Esophagus (tissue), 2 donors: ENCODE results near the gene KCNJ14. TPM values are rescaled to one million over a fixed set of nuclear protein-coding genes. Genes with fewer than 3 reads are reported as not detected.

Experiments
- H3K27ac ChIP-seq, 2 donors: one replicate each; pipeline ENCODE4 v1.5.1; 2013; ENCODE audit warnings: low read depth in 2 of 2, mild to moderate bottlenecking in 2 of 2, inconsistent platforms in 1 of 2, low read length in 1 of 2, moderate library complexity in 1 of 2
- H3K27me3 ChIP-seq, 2 donors: one replicate each; pipeline ENCODE4 v1.6.1; 2013; ENCODE audit warnings: low read length in 2 of 2, control low read depth in 1 of 2, mild to moderate bottlenecking in 1 of 2; ENCODE audit not compliant: insufficient read depth in 2 of 2, control insufficient read depth in 1 of 2
- H3K36me3 ChIP-seq, 2 donors: one replicate each; pipeline ENCODE4 v1.6.1; 2013; ENCODE audit warnings: low read length in 1 of 2; ENCODE audit not compliant: control insufficient read depth in 2 of 2, insufficient read depth in 2 of 2
- H3K4me1 ChIP-seq, 2 donors: one replicate each; pipeline ENCODE4 v1.6.1; 2013; ENCODE audit warnings: low read length in 1 of 2; ENCODE audit not compliant: control insufficient read depth in 2 of 2, insufficient read depth in 2 of 2
- H3K4me3 ChIP-seq, 2 donors: one replicate each; pipeline ENCODE4 v1.5.1; 2013; ENCODE audit warnings: low read length in 2 of 2, mild to moderate bottlenecking in 2 of 2, low read depth in 1 of 2, moderate library complexity in 1 of 2
- H3K9me3 ChIP-seq, 2 donors: one replicate each; pipeline ENCODE4 v1.6.1; 2013; ENCODE audit warnings: mild to moderate bottlenecking in 2 of 2, low read depth in 1 of 2, low read length in 1 of 2, moderate library complexity in 1 of 2; ENCODE audit not compliant: control insufficient read depth in 2 of 2, insufficient read depth in 1 of 2
- WGBS, 2 donors: extraction: QIAGEN DNeasy Blood & Tissue Kit; methylation state at CpG; one replicate each; pipeline ENCODE4 v1.1.7; 2013; 5-methylcytosine and 5-hydroxymethylcytosine counted together
- polyA plus RNA-seq, 2 donors: library from polyadenylated mRNA; stranded (reverse); fragments of 200-250 nt; gene quantifications; one replicate each; pipeline ENCODE4 v1.2.3, GENCODE V29; 2013
- donor health status: healthy with polysubstance abuse.
- donor health status: Bipolar disorder and iron deficiency.

The KCNJ14 gene
- polyA plus RNA-seq, 2 donors, result 0.54 to 1.0 TPM

DNA sequence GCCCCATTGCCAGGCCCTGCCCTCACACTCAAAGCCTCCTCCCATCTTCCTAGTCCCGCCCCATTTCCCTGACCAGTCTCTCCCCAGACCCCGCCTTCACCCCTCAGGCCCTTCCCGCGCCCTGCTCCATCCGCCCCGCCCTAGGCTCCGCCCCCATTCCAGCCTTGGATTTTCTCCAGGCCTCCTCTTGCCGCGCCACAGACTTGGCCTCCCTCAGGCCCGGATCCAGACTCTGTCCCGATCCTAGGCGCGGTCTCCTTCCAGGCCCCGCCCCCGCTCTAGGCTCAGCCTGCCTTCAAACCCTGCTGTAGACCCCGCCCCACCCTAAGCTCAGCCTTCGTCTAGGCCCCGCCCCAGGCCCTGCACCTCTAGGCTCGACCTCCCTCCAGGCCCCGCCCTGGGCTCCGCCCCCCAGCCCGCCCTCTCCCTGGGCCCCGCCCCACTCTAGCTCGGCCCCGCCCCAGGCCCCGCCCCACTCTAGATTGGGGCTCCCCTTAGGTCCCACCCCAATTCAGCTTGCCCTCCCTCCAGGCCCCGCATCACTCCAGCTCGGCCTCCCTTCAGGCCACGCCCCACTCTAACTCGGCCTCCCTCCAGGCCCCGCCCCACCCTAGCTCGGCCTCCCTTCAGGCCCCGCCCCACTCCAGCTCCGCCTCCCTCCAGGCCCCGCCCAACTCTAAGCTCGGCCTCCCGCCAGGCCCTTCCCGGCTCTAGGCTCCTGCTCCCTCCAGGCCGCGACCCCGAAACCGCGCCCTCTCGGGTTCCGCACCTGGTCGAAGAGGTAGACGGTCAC is 37.7 kb downstream of the KCNJ14 start:
- Histone ChIP-seq H3K36me3 (no peaks in the 10 kb centered on the region), H3K9me3 (no peaks in the 10 kb centered on the region), H3K27me3 (no peaks in the 10 kb centered on the region), H3K4me3 (peak overlapping the region; percentile 70 to 74), H3K27ac (peak overlapping the region; percentile 80 to 88), H3K4me1 (peaks cover 0 to 16% of the 10 kb centered on the region in 2 donors)
- WGBS, 2 donors, result 2 to 3% methylated on average over 47 of the region's 47 CpGs

DNA sequence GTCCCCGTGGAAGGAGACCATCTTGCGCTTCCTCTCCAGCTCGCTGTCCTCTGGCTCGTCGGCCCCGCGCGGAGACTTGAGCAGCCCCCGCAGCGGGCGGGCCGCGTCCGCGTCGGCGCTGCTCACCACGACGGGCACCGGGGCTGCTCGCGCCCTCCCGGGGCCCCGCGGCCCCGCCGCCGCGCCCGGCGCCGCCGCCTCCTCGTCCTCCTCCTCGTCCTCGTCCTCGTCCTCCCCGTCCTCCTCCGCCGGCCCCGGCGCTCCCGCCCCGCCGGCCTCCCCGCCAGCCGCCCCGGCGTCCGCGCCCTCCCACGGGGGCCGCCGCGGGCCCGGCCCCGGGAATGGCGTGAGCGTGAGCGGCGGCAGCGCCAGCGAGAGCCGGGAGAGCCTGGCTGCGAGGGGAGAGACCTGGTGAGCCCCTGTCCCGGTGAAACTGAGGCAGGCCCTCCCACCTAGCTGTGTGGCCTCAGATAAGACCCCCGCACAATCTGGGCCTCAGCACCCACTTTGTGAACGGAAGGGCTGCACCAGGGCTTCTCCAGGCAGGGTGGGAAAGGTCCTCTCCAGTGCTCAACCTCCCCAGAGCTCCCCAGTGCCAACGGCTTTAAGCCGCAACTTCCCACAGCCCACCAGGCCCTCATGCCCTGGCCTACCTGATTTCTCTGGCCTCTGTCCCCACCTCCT is 38.5 kb downstream of the KCNJ14 start:
- peaks cover 0 to 2% of the 10 kb centered on the region in 2 donors for H3K27me3 ChIP-seq
- H3K27ac ChIP-seq, result peak overlapping the region; percentile 80 to 88
- peak overlapping the region; percentile 70 to 74 for H3K4me3 ChIP-seq
- no peaks in the 10 kb centered on the region for H3K36me3 ChIP-seq
- H3K9me3 ChIP-seq, result no peaks in the 10 kb centered on the region
- H3K4me1 ChIP-seq, result peaks cover 0 to 13% of the 10 kb centered on the region in 2 donors
- WGBS, 2 donors, result 4% methylated on average over 47 to 70 of the region's 70 CpGs

- H3K27me3 ChIP-seq, result peaks cover 0 to 5% of the 10 kb centered on the region in 2 donors
These were observed 40.0 kb downstream of the KCNJ14 start for GRCh38 chr19:48495396-48495795.

GRCh38 chr19:48496959-48497727 is 41.8 kb downstream of the KCNJ14 start:
- H3K27me3 ChIP-seq, result peaks cover 0 to 5% of the 10 kb centered on the region in 2 donors
- H3K9me3 ChIP-seq, result no peaks in the 10 kb centered on the region
- 51 to 59% methylated on average over 34 to 45 of the region's 45 CpGs for whole genome bisulfite sequencing, 2 donors
- H3K27ac ChIP-seq, result no peak overlapping the region
- H3K36me3 ChIP-seq, result no peaks in the 10 kb centered on the region
- H3K4me1 ChIP-seq, result peaks cover 3 to 12% of the 10 kb centered on the region in 2 donors
- no peak overlapping the region for H3K4me3 ChIP-seq

More at GRCh38 chr19:48495396-48495795, 40.0 kb downstream of the KCNJ14 start:
- peaks cover 3 to 13% of the 10 kb centered on the region in 2 donors for H3K4me1 ChIP-seq
- no peaks in the 10 kb centered on the region for H3K36me3 ChIP-seq
- WGBS, 2 donors, result 61 to 73% methylated on average over 6 of the region's 6 CpGs
- H3K4me3 ChIP-seq, result no peak overlapping the region
- H3K27ac ChIP-seq, result peak overlapping the region in 1 of 2 donors; percentile 57
- no peaks in the 10 kb centered on the region for H3K9me3 ChIP-seq

- no peak overlapping the region for H3K4me3 ChIP-seq
These were observed 42.6 kb downstream of the KCNJ14 start for GRCh38 chr19:48497728-48498594.

GRCh38 chr19:48498595-48499311 is 43.4 kb downstream of the KCNJ14 start:
- H3K4me1 ChIP-seq, result peaks cover 3 to 18% of the 10 kb centered on the region in 2 donors
- no peaks in the 10 kb centered on the region for H3K9me3 ChIP-seq
- peaks cover 0 to 5% of the 10 kb centered on the region in 2 donors for H3K27me3 ChIP-seq
- 46 to 53% methylated on average over 33 to 59 of the region's 59 CpGs for WGBS, 2 donors
- no peaks in the 10 kb centered on the region for H3K36me3 ChIP-seq
- no peak overlapping the region for H3K4me3 ChIP-seq
- no peak overlapping the region for H3K27ac ChIP-seq

More at GRCh38 chr19:48497728-48498594, 42.6 kb downstream of the KCNJ14 start:
- H3K9me3 ChIP-seq, result no peaks in the 10 kb centered on the region
- peaks cover 3 to 18% of the 10 kb centered on the region in 2 donors for H3K4me1 ChIP-seq
- no peaks in the 10 kb centered on the region for H3K36me3 ChIP-seq
- H3K27ac ChIP-seq, result no peak overlapping the region
- WGBS, 2 donors, result 63 to 74% methylated on average over 46 of the region's 46 CpGs
- H3K27me3 ChIP-seq, result peaks cover 0 to 5% of the 10 kb centered on the region in 2 donors

GRCh38 chr19:48499316-48500090 is 44.1 kb downstream of the KCNJ14 start:
- Histone ChIP-seq H3K4me1 (peaks cover 3 to 13% of the 10 kb centered on the region in 2 donors), H3K36me3 (no peaks in the 10 kb centered on the region), H3K27me3 (peaks cover 0 to 5% of the 10 kb centered on the region in 2 donors), H3K9me3 (no peaks in the 10 kb centered on the region), H3K27ac (no peak overlapping the region), H3K4me3 (no peak overlapping the region)
- 61 to 71% methylated on average over 39 to 44 of the region's 44 CpGs for WGBS, 2 donors
